Superior temporal gyrus (tissue), 1 donor: ENCODE data around the gene CD9.
A peak's percentile ranks its signal among the peaks of the same experiment; 100 is the strongest.

ENCODE experiments used
- DNase-seq: peaks from one replicate; pipeline ENCODE4 v3.0.0-alpha.2; 2016; ENCODE audit errors: extremely low spot score

CD9 gene

DNA sequence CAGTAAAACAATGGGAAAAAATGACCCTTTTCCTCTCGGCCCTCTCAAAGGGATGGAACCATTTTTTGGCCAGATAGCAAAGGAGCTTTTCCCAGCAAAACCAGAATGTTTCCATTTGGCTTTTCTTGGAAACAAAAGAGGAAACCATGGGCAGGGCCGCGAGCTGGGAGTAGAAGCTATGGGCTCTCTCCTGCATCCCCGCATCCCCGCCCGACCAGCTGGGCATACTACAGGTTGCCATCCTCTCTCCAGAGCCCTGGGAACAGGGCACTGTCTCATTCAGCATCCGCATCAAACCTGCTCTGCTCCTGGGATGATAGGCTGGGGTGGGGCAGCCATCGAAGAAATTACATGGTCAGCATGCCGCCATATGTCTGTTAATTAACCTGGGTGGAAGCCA lies 20.9 kb downstream of the CD9 start:
- no peak for DNase-seq

DNA sequence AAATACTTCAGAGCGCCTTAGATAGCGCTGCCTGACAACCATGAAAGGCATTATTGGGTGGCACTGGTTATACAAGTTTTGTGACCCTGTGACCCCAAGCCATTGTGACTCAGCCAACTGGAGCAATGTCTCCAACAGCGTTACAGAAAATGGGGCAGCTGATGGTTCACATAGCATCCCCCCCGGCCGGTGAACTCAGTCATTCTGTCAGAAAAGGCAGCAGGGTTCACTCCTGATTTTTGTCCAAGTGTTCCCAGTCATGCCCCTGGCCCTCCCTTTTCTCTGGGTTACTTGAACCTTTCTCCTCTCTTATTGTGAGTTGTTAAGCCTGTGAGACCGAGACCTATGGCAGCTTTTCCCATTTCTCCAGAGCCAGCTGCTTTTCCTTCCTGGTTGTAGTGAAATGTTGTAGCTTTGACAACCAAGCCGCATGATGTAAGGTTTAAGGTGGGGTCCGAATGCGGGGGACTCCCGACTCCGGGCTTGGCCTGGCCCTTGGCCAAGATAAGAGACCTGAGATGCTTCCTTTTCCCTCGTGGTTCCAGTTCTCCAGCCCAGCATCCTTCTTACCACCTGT lies 22.0 kb downstream of the CD9 start:
- DNase-seq, result no peak

DNA sequence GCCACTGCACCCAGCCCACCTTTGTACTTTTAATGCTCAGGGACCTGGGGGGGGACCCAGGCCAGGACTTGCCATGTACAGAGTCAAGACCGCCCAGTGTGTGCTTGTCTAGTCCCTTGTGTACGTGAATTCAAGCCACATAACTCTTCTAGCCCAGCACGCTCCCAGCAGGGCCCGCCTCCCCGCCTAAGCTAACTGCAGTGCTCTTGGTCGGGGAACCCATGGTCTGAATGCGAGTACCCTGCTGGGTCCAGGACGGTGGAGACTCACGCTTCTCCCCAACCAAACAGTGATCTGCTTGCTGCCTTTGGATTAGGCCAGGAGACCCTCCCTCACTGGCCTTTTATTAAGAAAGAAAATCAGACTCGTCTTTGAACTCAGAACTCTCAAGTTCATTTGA lies 23.3 kb downstream of the CD9 start:
- DNase-seq, result no peak

DNA sequence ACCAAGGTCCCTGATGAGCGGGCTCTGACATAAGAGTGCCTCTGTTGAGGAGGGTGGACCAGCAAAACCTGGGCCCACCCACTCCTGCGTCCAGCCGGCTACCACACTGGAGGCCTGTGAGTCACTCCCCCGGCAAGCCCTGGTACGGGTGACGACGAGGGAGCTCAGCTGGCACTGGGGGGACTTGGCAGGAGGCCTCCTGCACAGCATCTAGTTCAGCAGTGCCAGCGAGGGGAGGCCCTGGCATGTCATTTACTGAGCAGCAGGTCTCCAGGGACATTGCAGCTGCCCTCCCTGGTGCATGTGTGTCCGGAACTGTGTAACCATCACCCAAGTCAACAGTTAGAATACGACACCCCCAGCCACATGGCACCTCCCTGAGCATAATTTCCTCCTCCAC lies 24.4 kb downstream of the CD9 start:
- DNase-seq, result peak; percentile 89

DNA sequence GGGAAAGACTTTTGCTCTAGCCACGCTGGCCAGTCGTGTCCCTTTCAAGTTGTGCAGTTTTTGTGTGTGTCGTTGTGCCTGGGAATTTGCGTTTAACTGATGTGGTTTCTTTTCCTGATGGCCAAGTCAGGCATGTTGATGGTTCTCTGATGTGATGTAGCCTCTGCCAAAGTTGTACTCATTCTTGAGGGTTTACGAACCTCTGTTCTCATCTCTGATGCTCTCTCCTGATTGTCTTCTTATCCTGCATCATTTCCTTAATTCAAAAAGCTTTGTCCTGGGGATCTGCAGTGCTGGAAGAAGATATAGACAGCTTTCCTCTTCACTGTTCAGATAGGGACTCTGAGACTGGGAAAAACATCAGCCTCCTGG lies 25.4 kb downstream of the CD9 start:
- no peak for DNase-seq

DNA sequence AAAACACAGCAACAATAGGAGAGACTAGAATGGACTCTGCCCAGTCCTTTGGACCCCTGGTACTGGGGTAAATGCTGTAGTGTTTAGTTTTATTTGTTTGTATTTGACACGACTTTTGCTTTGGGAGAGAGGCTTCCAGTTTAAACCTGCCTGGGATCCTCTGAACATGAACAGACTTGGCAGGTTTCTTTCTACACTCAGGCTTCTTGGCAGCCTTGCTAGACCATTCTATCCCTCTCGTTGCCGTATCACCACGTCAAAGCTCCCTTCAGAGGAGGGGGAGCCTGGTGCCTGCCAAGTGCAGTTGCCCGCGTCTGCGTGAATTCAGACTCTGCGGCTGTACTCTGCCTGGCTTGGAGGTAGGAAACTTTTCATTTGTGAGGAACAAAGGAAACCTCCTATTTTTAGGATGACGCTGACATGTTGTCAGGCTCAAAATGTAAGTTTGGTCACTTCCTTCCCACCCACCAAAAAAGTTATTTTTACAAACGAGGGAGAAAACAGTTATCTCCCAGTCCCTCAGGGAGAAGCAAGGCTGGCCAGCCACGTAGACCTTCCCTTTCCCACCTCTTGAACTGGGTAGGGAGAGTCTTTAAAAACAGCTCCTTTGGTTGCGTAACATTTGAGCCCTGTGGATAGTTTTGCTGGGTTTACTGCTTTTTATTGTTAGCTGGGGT lies 25.9 kb downstream of the CD9 start:
- peak; percentile 82 for DNase-seq

DNA sequence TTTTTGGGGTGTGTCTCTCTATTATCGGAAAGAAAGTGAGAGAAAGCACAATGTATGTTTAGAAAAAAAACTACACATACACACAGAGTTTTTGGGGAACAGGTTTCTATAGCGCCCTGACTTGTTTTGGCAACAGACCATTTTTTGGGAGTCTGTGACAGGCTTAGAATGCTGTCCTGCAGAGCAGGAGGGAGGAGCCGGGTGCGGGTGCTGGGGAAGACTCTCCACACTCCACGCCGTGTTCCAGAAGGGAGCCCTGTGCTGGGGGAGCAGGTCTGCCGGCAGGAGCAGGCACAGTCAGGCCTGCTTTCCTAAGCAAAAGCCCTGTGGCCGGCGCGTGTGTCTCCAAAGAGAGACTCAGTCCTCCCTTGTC lies 26.5 kb downstream of the CD9 start:
- no peak for DNase-seq

DNA sequence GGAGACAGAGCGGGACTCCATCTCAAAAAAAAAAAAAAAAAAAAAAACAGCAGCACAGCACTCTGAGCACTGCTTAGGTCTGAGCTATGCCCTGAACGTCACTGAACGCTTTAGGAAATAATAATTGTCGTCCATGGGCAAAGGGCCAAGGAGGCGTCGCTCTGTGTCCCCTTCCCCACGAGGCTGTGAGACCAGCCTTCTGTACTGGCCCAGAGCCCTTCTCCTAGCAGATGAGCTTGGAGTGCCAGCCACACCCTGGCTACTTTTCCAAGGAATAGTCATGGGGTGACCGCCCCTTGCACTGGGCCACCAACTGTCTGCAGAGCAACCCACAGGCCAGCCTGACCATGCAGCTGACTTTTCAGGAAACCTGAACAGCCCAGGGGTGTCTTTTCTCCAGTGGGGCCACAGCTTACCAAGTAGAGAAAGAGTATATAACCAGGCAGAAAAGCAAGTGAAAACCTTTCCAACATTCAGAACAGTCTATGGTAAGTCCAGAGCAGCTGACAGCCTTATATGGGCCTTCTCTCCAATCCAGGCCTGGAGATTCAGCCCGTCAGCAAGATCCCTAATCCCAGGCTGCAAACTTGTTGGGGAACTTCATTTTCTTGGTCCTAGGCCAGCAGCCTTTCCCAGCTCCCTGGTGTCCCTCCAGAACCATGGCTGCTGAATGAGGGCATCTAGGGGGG lies 28.5 kb downstream of the CD9 start:
- peak; percentile 38 for DNase-seq

DNA sequence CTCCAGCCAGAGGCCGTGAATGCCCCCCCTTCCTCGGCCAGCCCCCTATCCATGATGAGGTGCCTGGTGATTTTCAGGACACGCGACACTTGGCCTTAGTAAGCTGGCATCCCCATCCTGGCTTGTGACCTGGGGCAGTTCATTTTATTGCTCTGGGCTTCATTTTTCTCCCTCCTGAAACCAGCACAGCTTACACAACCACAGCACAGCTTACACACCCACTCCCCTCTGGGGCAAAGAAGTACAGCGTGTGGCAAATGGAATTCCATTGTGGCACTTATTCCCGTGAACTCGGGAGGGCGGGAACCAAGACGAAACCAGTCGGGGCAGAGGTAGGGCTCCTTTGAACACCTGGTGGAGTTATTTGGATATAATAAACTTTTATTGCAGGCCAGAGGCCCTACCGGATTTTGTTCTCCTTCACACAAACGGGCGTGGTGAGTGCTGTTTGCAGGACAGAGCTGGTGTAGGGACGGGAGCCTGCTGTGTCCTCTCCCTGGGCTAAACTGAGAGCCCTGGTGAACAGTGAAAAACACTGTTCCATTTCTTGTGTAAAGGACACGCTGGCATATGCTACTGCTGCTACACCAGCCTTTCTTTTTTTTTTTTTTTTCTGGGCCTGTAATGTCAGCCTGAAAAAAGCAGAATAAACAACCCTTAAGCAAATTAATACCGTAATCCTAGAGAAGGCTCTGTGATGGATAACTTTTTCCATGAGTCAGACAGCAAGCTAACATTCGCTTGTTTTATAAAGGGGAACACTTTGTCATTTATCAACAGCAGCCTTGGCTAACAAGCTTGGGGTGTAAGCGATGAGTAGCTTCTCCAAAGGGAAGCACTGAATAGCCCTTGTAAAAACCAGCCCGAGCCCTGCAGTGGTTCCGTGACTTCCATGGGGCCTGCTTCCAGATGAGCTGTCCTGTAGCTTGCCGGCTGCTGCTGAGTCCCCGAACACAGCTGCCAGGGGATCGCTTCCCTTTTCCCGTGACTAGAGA lies 29.3 kb downstream of the CD9 start:
- no peak for DNase-seq

DNA sequence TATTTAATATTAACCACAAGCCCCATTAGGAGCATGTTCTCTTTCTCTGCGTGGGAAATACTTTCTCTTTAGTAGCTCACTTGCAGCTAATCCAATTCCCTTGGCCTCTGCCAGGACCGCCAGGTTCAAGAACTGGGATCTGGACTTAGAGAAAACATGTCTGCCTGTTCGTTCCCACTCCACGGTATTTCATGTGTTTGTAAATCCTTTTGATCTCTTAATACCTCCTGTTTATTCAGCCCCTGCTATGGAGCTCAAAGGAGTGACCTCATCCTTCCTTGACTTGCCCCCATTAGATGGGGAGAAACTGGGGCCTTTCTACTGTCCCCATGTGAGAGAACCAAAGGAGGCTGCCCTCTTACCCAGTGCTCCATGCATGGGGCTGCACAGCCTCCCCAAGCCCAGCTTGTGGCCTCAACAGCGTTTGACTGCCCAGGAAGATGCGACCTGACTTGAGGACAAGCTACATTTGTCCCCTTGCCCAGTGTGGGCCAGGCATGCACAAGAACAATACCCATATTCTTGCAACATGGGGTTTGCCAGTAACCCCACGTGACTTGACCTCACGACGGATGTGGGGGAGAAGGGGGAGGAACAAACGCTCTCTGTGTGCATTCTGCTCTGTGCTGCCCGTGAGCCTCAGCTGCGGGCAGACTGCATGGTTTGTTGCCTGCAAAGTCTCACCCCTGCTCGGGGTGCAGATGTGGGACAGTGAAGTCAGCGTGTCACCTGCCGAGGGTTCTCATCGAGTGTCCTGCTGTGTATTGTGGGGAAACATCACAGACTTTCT lies 30.3 kb downstream of the CD9 start:
- peak; percentile 98 for DNase-seq

DNA sequence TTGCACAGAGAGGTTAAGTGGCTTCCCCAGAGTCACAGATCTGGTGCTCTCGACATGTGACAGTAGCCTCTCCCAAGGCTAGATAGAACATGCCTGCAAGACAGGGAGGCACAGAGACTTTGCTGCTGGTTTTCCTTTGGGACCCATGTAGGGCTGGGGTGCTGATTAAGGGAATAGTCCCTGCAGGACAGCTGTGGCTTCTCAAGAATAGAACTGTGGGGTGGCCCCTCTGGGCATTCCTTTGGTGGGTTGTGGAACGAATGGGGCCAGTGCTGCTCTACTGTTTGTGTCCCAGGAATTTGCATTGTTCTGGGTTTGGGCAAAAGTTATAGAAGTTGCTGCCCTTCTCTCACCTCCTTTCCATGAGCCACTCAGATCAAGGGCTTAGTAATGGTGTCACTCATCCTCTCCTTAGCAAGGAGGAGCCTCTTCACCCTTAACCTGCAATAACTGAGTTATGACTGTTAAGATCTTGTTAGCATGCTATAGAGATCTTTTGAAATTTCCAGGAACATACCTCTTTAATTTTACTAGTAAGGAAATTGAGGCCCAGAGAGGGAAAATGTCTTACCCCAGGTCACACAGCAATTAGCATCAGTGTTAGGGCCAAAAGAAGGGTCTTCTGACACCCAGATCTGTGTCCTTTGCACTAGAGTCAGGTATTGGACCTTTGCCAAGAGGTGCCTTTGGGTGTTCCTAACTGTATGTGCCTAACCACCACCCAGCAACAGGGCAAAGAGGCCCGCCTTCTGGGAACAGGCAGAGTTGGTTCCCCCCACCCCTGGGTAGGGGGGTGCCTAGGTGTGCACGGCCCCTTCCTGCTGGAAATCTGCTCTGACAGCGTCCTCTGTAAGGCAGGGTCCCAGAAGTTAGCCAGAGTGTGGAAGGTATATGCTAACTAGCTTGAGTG lies 31.4 kb downstream of the CD9 start:
- no peak for DNase-seq

DNA sequence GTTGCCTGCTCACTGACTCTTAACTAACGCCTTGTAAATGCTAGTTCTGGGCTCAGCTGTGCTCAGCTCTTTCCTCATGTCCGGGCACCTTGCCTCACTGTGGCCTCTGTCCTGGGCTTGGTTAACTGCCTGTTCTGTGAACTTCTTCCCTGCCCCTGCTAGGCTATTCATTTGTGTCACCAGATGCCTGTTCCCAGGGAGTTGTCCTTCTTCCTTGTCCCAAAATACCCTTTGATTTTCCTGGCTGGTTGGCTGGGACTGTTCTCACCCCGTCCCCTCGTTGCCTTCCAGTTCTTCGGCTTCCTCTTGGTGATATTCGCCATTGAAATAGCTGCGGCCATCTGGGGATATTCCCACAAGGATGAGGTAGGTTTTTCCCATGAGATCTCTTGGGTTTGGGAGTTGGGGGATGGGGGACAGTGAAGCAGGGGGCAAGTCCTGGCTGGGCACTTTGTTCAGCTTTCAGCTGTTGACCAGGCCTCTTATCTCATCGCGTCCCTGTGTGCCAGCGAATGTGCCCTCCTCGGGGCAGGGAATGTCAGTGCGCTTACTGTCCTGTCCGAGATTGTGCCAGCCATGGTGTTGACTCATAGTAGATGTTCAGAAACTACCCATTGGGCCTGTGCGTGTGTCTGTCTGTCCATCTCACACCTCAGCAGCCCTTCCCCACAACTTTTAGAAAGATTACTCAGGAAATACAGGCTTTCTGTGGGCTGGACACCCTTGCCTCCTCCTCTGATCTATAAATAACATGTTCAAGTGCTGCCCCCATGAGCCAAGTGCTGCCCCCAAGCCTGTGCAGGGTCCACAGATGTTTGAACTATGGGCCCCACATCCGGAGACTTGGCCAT lies 33.1 kb downstream of the CD9 start:
- DNase-seq, result peak; percentile 73

DNA sequence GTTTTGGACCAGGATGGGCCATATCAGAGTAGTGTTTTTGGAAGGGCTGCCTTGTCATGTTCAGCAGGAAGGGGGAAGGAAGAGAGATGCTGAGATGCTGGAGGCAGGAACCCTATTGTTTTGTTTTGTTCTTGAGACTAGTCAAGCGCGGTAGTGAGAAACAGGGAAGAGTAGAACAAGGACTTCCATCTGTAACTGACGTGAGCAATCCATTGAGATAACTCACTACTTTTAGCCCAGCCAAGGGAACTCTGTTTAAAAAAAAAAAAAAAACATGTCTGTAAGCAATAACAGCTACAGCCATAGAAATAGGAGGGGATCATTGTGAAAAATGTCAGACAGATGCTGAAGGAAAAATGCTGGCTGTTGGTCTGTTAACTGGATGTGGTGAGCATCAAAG lies 34.0 kb downstream of the CD9 start:
- DNase-seq, result no peak

DNA sequence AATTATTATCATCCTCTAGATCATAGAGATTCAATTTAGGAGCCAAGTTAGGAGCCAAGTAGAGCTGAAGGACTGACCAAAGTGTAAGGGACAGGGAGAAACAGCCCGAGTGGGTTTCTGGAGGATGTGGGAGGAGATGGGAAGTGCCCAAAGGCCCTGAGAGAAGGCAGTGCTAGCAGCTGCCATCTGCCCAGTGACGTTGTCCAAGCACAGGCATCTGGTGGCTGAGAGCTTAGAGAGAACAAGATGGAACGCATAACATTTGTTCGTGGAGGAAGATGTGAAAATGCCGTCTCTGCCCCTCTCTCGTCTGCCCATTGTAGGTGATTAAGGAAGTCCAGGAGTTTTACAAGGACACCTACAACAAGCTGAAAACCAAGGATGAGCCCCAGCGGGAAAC lies 34.7 kb downstream of the CD9 start:
- peak; percentile 56 for DNase-seq

DNA sequence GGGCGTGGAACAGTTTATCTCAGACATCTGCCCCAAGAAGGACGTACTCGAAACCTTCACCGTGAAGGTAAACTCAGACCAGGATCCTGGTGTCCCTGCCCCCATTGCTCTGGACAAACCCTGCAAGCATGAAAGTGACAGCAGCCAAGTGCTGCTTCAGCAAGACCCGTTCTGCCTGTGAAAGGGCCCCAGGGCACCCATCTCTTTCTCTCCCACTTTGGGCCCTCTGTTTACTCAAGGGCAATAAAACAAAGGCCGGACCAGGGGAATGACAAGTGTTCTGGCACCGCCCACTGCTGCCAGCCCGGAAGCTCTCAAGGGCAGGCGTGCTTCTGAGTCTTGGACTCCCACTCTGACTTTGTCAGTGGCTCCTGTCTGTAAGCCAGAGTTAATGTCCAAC lies 35.3 kb downstream of the CD9 start:
- DNase-seq, result no peak

DNA sequence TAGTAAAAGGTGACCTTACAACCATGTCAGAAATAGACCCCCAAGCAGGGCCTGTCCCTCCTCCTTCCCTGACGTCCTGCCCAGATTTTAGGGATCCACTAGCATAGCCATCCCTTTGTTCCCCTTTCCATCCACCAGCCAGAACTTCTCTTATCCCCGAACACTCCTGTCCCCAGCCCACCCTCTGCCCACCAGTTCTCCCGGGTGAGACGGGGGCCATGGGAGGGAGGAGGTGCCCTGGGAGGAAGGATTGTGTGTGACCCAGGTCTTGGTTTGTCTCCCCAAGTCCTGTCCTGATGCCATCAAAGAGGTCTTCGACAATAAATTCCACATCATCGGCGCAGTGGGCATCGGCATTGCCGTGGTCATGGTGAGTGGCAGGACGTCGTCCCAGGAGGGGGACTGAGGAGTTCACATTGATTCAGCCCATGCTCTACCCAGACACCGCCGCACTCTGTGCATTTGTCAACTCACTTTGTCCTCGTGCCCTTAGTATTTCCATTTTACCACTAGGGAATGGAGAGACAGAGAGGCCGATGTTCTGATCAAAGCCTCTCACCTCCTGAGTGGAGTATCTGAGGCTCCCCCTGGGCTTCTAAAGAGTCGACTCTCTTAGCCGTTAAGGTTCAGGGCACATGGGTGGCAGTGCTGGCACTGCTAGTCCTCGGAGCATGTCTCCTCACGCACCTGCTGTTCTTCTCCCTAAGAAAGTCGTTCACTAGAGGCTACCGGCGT lies 35.9 kb downstream of the CD9 start:
- no peak for DNase-seq

DNA sequence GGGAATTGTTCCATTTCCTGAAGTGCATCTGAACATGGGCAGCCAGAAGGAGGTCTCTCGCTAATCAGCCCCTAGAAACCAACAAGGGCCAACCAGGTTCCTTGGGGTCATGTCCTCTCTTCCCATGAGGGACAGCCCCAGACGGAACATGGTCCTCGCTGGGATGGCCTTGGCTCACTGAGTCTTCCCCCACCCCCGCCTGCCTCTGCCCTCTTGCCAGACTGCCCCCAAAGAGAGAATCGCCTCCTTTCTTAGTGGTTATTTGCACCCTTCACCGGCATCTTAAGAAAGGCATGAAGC lies 36.4 kb downstream of the CD9 start:
- no peak for DNase-seq

DNA sequence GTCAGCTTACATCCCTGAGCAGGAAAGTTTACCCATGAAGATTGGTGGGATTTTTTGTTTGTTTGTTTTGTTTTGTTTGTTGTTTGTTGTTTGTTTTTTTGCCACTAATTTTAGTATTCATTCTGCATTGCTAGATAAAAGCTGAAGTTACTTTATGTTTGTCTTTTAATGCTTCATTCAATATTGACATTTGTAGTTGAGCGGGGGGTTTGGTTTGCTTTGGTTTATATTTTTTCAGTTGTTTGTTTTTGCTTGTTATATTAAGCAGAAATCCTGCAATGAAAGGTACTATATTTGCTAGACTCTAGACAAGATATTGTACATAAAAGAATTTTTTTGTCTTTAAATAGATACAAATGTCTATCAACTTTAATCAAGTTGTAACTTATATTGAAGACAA lies 37.6 kb downstream of the CD9 start:
- DNase-seq, result no peak

DNA sequence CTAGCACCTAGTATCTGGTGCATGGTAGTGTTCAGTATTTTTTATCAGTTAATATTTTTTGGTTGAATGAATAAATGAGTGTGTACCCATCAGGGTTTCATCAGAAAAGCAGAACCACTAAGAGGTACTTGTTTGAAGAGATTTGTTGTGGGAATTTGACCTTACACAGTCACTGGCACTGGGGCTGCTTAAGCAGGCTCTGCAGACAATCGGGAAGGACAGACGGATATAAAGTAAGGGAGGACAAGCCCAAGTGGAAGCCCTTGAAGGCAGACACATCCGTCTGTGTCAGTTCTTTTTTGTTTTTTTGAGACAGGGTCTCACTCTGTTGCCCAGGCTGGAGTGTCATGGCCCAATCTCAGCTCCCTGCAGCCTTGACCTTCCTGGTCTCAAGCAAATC lies 38.7 kb downstream of the CD9 start:
- DNase-seq, result no peak
